ENCODE results near the gene LOXHD1.

LOXHD1 gene

GRCh38 chr18:46574000-46574742, 82.8 kb downstream of the LOXHD1 start:
- DNase-seq = no peak

GRCh38 chr18:46573156-46573555, 83.9 kb downstream of the LOXHD1 start:
- DNase-seq = no peak

- DNase-seq = no peak
These were observed 85.3 kb downstream of the LOXHD1 start for GRCh38 chr18:46571756-46572155.

GRCh38 chr18:46570666-46571065, 86.4 kb downstream of the LOXHD1 start:
- no peak for DNase-seq

GRCh38 chr18:46570134-46570533, 86.9 kb downstream of the LOXHD1 start:
- DNase-seq = no peak

GRCh38 chr18:46569211-46569610, 87.8 kb downstream of the LOXHD1 start:
- no peak for DNase-seq

GRCh38 chr18:46567196-46567595, 89.8 kb downstream of the LOXHD1 start:
- DNase-seq = no peak

GRCh38 chr18:46566111-46566510, 90.9 kb downstream of the LOXHD1 start:
- DNase-seq = no peak

- no peak for DNase-seq
These were observed 91.8 kb downstream of the LOXHD1 start for GRCh38 chr18:46565256-46565655.

GRCh38 chr18:46563317-46563716, 93.7 kb downstream of the LOXHD1 start:
- DNase-seq = no peak

- no peak for DNase-seq
These were observed 94.3 kb downstream of the LOXHD1 start for GRCh38 chr18:46562674-46563192.

- DNase-seq = no peak
These were observed 96.4 kb downstream of the LOXHD1 start for GRCh38 chr18:46560671-46561045.

GRCh38 chr18:46559946-46560670, 96.9 kb downstream of the LOXHD1 start:
- DNase-seq = no peak

- no peak for DNase-seq
These were observed 97.7 kb downstream of the LOXHD1 start for GRCh38 chr18:46559296-46559695.

GRCh38 chr18:46556590-46557206, 100.3 kb downstream of the LOXHD1 start:
- DNase-seq = no peak

- DNase-seq = peak; percentile 31 to 42
These were observed 101.3 kb downstream of the LOXHD1 start for GRCh38 chr18:46555724-46556123.

GRCh38 chr18:46555213-46555612, 101.8 kb downstream of the LOXHD1 start:
- DNase-seq = no peak

- no peak for DNase-seq
These were observed 102.5 kb downstream of the LOXHD1 start for GRCh38 chr18:46554406-46555080.

- DNase-seq = no peak
These were observed 106.4 kb downstream of the LOXHD1 start for GRCh38 chr18:46550609-46551008.

- DNase-seq = no peak
These were observed 109.5 kb downstream of the LOXHD1 start for GRCh38 chr18:46547520-46547919.

- DNase-seq = no peak
These were observed 110.8 kb downstream of the LOXHD1 start for GRCh38 chr18:46546111-46546640.

GRCh38 chr18:46542545-46542944, 114.5 kb downstream of the LOXHD1 start:
- no peak for DNase-seq

Measured in inflammatory macrophage (primary cell).